GM21723 (cell line): ENCODE results near the gene TPSG1.

Experiments used
- ATAC-seq: cut with Tn5 transposase; IDR thresholded peaks from one replicate; pipeline ENCODE4 v1.9.1; 2021; ENCODE audit warnings: mild to moderate bottlenecking, moderate library complexity; ENCODE audit not compliant: unreplicated experiment

The TPSG1 gene

GRCh38 chr16:1217526-1217925, 7.5 kb downstream of the TPSG1 start:
- ATAC-seq: no peak

- no peak for ATAC-seq
These were observed 8.2 kb downstream of the TPSG1 start for GRCh38 chr16:1216681-1217400.

- ATAC-seq: no peak
These were observed 8.8 kb downstream of the TPSG1 start for GRCh38 chr16:1216296-1216619.

DNA sequence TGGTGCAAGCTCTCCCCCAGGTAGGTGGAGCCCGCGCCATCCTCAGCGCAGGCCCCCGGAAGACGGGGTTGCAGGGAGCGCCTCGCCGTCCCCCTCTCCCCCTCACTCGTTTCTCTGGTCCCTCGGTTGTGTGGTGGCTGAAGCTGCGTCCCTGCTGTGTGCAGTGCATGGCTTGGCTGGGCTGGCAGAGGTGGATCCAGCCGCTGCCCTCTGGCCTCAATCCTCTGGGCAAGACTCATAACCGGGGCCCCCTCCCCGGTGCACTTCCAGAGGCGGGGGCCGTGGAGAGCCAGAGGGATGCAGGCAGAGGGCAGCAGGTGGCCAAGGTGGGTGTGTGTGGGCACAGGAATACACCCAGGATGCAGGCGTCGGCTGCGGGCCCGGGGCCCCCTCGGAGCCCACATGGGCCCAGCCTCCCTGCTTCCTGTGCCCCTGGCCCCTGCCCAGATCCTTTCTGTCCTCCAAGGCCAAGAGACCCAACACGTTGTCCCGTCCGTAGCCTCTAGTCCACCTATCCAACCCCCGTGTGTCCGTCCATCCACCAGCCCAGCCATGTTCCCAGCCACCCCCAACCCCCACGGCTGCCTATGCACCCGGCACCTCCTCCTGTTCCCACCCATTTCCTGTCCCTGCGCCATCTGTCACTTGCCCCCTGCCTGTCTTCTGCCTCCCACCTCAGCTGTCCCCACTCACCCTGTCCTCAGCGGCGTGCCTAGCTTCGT, 9.3 kb downstream of the TPSG1 start:
- no peak for ATAC-seq

DNA sequence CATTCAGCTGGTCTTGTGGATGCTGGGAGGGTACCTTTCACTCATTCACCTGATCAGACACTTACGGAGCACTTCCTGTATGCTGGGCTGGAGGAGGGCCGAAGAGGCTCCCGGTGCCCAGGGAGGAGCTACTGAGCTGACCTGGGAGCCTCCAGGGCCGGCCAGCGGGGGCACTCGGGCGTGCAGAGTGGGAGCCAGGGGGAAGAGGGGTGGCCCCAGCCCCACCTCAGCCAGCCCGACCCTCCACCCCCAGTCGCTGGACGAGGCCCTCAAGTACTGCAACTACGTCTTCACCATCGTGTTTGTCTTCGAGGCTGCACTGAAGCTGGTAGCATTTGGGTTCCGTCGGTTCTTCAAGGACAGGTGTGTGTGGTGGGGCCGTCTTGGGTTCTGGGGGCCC, 10.3 kb downstream of the TPSG1 start:
- ATAC-seq: no peak

DNA sequence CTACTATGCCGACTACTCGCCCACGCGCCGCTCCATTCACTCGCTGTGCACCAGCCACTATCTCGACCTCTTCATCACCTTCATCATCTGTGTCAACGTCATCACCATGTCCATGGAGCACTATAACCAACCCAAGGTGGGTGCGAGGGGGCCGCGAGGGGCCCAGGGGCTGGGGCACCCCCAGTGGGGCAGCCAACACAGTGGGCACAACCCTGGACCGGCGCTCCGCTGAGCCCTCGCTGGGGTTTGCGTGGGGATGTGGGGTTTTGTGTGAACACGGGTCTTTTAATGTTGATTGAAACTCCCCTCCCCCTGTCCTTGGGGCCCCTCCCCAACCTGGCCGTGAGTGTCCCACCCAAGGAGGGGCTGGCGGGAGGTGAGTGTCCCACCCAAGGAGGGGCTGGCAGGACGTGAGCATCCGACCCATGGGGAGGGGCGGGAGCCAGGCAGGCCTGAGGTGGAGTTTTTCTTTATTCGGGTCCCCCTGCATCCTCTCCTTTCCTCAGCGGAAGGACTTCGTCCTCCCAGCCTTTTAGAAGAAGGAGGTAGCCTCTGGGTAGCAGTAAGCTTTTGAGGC, 11.2 kb downstream of the TPSG1 start:
- ATAC-seq: no peak

- ATAC-seq: no peak
These were observed 11.8 kb downstream of the TPSG1 start for GRCh38 chr16:1213231-1213630.

- no peak for ATAC-seq
These were observed 12.4 kb downstream of the TPSG1 start for GRCh38 chr16:1212616-1213194.

- no peak for ATAC-seq
These were observed 13.4 kb downstream of the TPSG1 start for GRCh38 chr16:1211451-1212268.

GRCh38 chr16:1210461-1210860, 14.6 kb downstream of the TPSG1 start:
- ATAC-seq: no peak

DNA sequence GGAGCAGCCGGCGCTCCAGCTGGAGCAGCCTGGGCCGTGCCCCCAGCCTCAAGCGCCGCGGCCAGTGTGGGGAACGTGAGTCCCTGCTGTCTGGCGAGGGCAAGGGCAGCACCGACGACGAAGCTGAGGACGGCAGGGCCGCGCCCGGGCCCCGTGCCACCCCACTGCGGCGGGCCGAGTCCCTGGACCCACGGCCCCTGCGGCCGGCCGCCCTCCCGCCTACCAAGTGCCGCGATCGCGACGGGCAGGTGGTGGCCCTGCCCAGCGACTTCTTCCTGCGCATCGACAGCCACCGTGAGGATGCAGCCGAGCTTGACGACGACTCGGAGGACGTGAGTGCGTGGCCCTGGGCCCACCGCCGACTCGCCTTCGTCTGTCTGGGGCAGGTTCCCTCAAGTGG, 16.0 kb downstream of the TPSG1 start:
- ATAC-seq: no peak

DNA sequence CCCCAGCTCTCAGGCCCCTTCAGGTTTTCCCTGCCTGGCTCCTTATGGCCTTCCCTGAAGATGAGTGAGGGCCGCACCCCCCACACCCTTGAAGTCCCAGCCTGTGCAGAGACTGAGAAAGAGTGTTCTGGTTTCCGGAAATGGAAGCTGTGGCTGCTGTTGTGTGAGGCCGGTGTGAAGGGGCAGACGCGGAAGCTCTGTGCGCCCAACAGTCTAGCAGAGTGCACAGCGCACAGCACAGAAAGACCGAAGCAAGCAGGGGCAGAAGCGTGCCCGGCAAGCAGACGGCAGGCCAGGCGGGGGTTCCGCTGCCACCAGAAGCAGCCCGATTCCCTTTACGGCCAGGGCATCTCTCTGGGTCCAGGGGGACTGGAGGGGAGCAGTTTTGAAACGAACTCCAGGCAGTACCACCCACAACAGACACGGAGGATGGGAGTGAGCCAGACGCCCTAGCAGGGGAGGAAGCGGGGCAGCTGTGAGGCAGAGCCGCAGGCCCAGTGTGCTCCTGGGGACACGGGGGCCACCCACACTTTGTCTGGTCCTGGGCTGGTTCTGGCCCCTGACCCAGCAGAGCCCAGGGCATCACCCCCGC, 16.7 kb downstream of the TPSG1 start:
- ATAC-seq: no peak

- no peak for ATAC-seq
These were observed 18.3 kb downstream of the TPSG1 start for GRCh38 chr16:1206786-1207185.

GRCh38 chr16:1206326-1206725, 18.7 kb downstream of the TPSG1 start:
- ATAC-seq: no peak

GRCh38 chr16:1204933-1205332, 20.1 kb downstream of the TPSG1 start:
- ATAC-seq: no peak

DNA sequence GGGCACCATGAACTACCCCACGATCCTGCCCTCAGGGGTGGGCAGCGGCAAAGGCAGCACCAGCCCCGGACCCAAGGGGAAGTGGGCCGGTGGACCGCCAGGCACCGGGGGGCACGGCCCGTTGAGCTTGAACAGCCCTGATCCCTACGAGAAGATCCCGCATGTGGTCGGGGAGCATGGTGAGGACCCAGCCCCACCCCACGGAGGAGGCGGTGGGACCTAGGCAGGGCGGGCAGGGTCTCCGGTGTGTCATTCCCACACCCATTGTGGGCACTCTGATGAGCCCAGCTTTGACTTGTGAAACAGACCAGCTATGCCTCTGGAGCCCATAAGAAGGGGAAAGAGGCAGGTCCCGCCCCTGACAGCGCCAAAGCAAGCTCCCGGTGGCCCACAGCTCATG, 22.8 kb downstream of the TPSG1 start:
- no peak for ATAC-seq

DNA sequence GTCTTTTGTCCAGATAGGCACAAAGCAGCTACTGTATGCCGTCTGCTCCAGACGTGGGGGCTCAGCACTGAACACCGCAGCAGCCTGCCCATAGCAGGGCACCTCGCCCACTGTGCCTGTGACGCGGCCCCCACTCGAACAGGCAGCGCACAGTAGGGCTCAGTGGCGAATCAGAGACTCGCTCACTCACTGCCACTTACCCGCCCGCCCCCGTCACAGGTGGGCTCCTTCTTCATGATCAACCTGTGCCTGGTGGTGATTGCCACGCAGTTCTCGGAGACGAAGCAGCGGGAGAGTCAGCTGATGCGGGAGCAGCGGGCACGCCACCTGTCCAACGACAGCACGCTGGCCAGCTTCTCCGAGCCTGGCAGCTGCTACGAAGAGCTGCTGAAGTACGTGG, 23.6 kb downstream of the TPSG1 start:
- no peak for ATAC-seq

DNA sequence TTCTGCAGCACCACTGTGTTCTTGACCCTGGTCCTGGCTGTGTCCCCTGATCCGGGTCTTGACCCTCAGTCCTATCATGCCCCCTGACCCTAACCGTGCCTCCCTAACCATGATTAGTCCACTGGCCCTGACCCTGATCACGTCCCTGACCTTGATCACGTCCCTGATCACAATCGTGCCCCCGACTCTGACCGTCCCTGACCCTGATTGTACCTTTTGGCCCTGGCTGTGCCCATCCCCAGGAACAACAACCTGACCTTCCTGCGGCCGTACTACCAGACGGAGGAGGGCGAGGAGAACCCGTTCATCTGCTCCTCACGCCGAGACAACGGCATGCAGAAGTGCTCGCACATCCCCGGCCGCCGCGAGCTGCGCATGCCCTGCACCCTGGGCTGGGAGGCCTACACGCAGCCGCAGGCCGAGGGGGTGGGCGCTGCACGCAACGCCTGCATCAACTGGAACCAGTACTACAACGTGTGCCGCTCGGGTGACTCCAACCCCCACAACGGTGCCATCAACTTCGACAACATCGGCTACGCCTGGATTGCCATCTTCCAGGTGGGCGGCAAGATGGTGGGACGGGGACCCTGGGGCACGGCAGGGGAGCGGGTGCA, 24.9 kb downstream of the TPSG1 start:
- ATAC-seq: no peak

- no peak for ATAC-seq
These were observed 25.6 kb downstream of the TPSG1 start for GRCh38 chr16:1199347-1200013.
